Body of pancreas (tissue), 4 donors: Measurements from ENCODE around the gene REN. TPM values are rescaled to one million over a fixed set of nuclear protein-coding genes. Genes with fewer than 3 reads are reported as not detected.

Experiments used
- ATAC-seq: fragments of 150-250 bp; one replicate; pipeline ENCODE4 v1.9.1; 2016
- DNase-seq, 4 donors: peaks; one replicate each; pipeline ENCODE4 v3.0.0-alpha.2; 2019
- H3K27ac ChIP-seq, 4 donors: fragments of 200-600 bp; sonication (generic); 1 replicate in 3 of 4; 2 replicates in 1 of 4; pipeline versions ENCODE4 v1.5.1 to v1.6.1; 2016 to 2019; ENCODE audit warnings: mild to moderate bottlenecking in 1 of 4, mixed read lengths in 1 of 4, moderate library complexity in 1 of 4
- H3K27me3 ChIP-seq, 2 donors: fragments of 200-600 bp; sonication (generic); one replicate each; pipeline ENCODE4 v1.6.0; 2016; ENCODE audit warnings: mild to moderate bottlenecking in 1 of 2
- H3K36me3 ChIP-seq, 2 donors: fragments of 200-600 bp; sonication (generic); replicated peaks in 1 of 2; 2 replicates each; pipeline ENCODE4 v1.5.1; 2016; ENCODE audit warnings: low read depth in 2 of 2; ENCODE audit not compliant: insufficient read depth in 1 of 2
- H3K4me1 ChIP-seq: fragments of 200-600 bp; sonication (generic); one replicate; pipeline ENCODE4 v1.6.0; 2016
- H3K4me3 ChIP-seq, 2 donors: fragments of 200-600 bp; sonication (generic); 1 replicate in 1 of 2; 2 replicates in 1 of 2; pipeline ENCODE4 v1.5.1; 2016 to 2019
- H3K9me3 ChIP-seq, 3 donors: fragments of 200-600 bp; sonication (generic); 1 replicate in 2 of 3; 2 replicates in 1 of 3; pipeline ENCODE4 v1.5.1; 2016
- CTCF ChIP-seq, 7 experiments: fragments of 450-650 bp in 4 of 7; fragments of 200-600 bp in 3 of 7; sonication (generic) in 3 of 7; IDR thresholded peaks; one replicate each; pipeline ENCODE4 v1.5.1; 2016 to 2019; ENCODE audit warnings: antibody characterized with exemption in 7 of 7
- POLR2A ChIP-seq, 3 donors: fragments of 450-650 bp; IDR thresholded peaks; one replicate each; pipeline ENCODE4 v1.6.1; 2016; ENCODE audit warnings: antibody characterized with exemption in 3 of 3, mild to moderate bottlenecking in 2 of 3
- WGBS, 2 donors: methylation state at CpG; one replicate each; pipeline ENCODE4 v1.1.5; 2017; 5-methylcytosine and 5-hydroxymethylcytosine counted together
- intact Hi-C: fragments of 100-400 bp; cut with DNase I; formaldehyde crosslinking; loops from one replicate; pipeline ENCODE4 v1.15.1; 2023
- total RNA-seq, 2 donors: library from RNA; depleted of rRNA; stranded (reverse); fragments of >200 nt; gene quantifications; one replicate each; pipeline ENCODE4 v1.1.0, GENCODE V29; 2016

Gene REN
- total RNA-seq, 2 donors from 2014 or later = not detected

GRCh38 chr1:204194080-204194479, 27.9 kb upstream of the REN start:
- ATAC-seq = no peak
- Histone ChIP-seq H3K4me3 (no peak overlapping the region), H3K27ac (no peak overlapping the region), H3K27me3 (no peaks in the 10 kb centered on the region), H3K4me1 (peaks cover 9% of the 10 kb centered on the region), H3K36me3 (no peaks in the 10 kb centered on the region), H3K9me3 (no peaks in the 10 kb centered on the region)
- 16 to 48% methylated on average over 2 of the region's 2 CpGs for WGBS, 2 donors
- intact Hi-C loops = no loop called here
- peak in 1 of 4 donors; percentile 33 for DNase-seq
- TF ChIP-seq POLR2A (IDR thresholded peaks at IDR 0.05) = no peak
- TF ChIP-seq CTCF (IDR thresholded peaks at IDR 0.05) = no peak

GRCh38 chr1:204192589-204193352, 26.6 kb upstream of the REN start:
- H3K27ac ChIP-seq = no peak overlapping the region
- no peaks in the 10 kb centered on the region for H3K9me3 ChIP-seq
- no peak overlapping the region for H3K4me3 ChIP-seq
- 85 to 86% methylated on average over 3 of the region's 3 CpGs for WGBS, 2 donors
- no peaks in the 10 kb centered on the region for H3K36me3 ChIP-seq
- intact Hi-C loops = no loop called here
- ATAC-seq (no peak), DNase-seq (no peak)
- no peaks in the 10 kb centered on the region for H3K4me1 ChIP-seq
- TF ChIP-seq POLR2A (IDR thresholded peaks at IDR 0.05) = no peak
- TF ChIP-seq CTCF (IDR thresholded peaks at IDR 0.05) = no peak
- H3K27me3 ChIP-seq = no peaks in the 10 kb centered on the region

GRCh38 chr1:204192046-204192445, 25.9 kb upstream of the REN start:
- Histone ChIP-seq H3K9me3 (no peaks in the 10 kb centered on the region), H3K4me3 (no peak overlapping the region), H3K4me1 (no peaks in the 10 kb centered on the region), H3K36me3 (no peaks in the 10 kb centered on the region), H3K27ac (no peak overlapping the region), H3K27me3 (no peaks in the 10 kb centered on the region)
- no peak for DNase-seq
- 79 to 83% methylated on average over 2 of the region's 2 CpGs for WGBS, 2 donors
- intact Hi-C loops = no loop called here
- ATAC-seq = no peak
- no peak for TF ChIP-seq POLR2A (IDR thresholded peaks at IDR 0.05)

- no peak for DNase-seq
- H3K9me3 ChIP-seq = no peaks in the 10 kb centered on the region
- no peak overlapping the region for H3K4me3 ChIP-seq
- WGBS, 2 donors = 53 to 74% methylated on average over 6 to 7 of the region's 7 CpGs
- H3K4me1 ChIP-seq = no peaks in the 10 kb centered on the region
- H3K27me3 ChIP-seq = no peaks in the 10 kb centered on the region
- no peak for TF ChIP-seq CTCF (IDR thresholded peaks at IDR 0.05)
- no peak for TF ChIP-seq POLR2A (IDR thresholded peaks at IDR 0.05)
- H3K36me3 ChIP-seq = no peaks in the 10 kb centered on the region
- intact Hi-C loops = no loop called here
- H3K27ac ChIP-seq = no peak overlapping the region
- ATAC-seq = no peak
Measured at GRCh38 chr1:204191456-204191855, 25.3 kb upstream of the REN start.

GRCh38 chr1:204190212-204191211, 24.4 kb upstream of the REN start:
- H3K4me3 ChIP-seq = no peak overlapping the region
- H3K27ac ChIP-seq = no peak overlapping the region
- DNase-seq (peak in 3 of 4 donors; percentile 13 to 39 (median 28)), ATAC-seq (peak; percentile 59)
- no peaks in the 10 kb centered on the region for H3K27me3 ChIP-seq
- TF ChIP-seq CTCF (IDR thresholded peaks at IDR 0.05) (no peak), POLR2A (IDR thresholded peaks at IDR 0.05) (no peak)
- WGBS, 2 donors = 20 to 44% methylated on average over 11 to 41 of the region's 44 CpGs
- H3K4me1 ChIP-seq = no peaks in the 10 kb centered on the region
- intact Hi-C loops = no loop called here
- no peaks in the 10 kb centered on the region for H3K9me3 ChIP-seq
- no peaks in the 10 kb centered on the region for H3K36me3 ChIP-seq
